ENCODE measurements around the gene SORBS1. TPM values are rescaled to one million over a fixed set of nuclear protein-coding genes. Genes with fewer than 3 reads are reported as not detected.

SORBS1 gene
- total RNA-seq: under 1 TPM; 0.56 to 0.74 TPM

GRCh38 chr10:95561177-95561863, at the start of gene SORBS1:
Gene SORBS1 (minus strand): TSS chr10:95561371. CDS start chr10:95441135, 120,236 bp downstream.
- Mint-ChIP-seq H3K27ac (peak within 1 kb of the TSS; percentile 92), H3K4me3 (peak within 1 kb of the TSS; percentile 99), H3K9me3 (no peaks in the 10 kb centered on the region), H3K4me1 (peaks cover 16% of the 10 kb centered on the region), H3K36me3 (ENCODE audit: low read depth) (no peaks in the 10 kb centered on the region), H3K27me3 (peaks cover 33% of the 10 kb centered on the region)
- peak; percentile 93 for DNase-seq
- CTCF ChIA-PET: no interaction called here
- POLR2A ChIA-PET: no interaction called here

GRCh38 chr10:95610727-95611126, 49.6 kb upstream of the SORBS1 start:
- no peaks in the 10 kb centered on the region for H3K9me3 Mint-ChIP-seq
- no peak overlapping the region for H3K4me3 Mint-ChIP-seq
- no peaks in the 10 kb centered on the region for H3K27me3 Mint-ChIP-seq
- ChIA-PET CTCF (interaction anchor here (1.0 kb wide), 1 partner anchor 29 kb away, joined by 4 read pairs; no protein-coding TSS in a partner anchor), POLR2A (no interaction called here)
- peaks cover 56% of the 10 kb centered on the region for H3K36me3 Mint-ChIP-seq (ENCODE audit: low read depth)
- no peaks in the 10 kb centered on the region for H3K4me1 Mint-ChIP-seq
- H3K27ac Mint-ChIP-seq: no peak overlapping the region
- no peak for DNase-seq

GRCh38 chr10:95606922-95607321, 45.8 kb upstream of the SORBS1 start:
- no peaks in the 10 kb centered on the region for H3K4me1 Mint-ChIP-seq
- no peak overlapping the region for H3K4me3 Mint-ChIP-seq
- peaks cover 35% of the 10 kb centered on the region for H3K36me3 Mint-ChIP-seq (ENCODE audit: low read depth)
- DNase-seq: no peak
- ChIA-PET CTCF (no interaction called here), POLR2A (no interaction called here)
- no peaks in the 10 kb centered on the region for H3K27me3 Mint-ChIP-seq
- no peaks in the 10 kb centered on the region for H3K9me3 Mint-ChIP-seq
- H3K27ac Mint-ChIP-seq: no peak overlapping the region

GRCh38 chr10:95605163-95605562, 44.0 kb upstream of the SORBS1 start:
- Mint-ChIP-seq H3K4me3 (no peak overlapping the region), H3K27me3 (no peaks in the 10 kb centered on the region), H3K36me3 (ENCODE audit: low read depth) (peaks cover 24% of the 10 kb centered on the region), H3K9me3 (no peaks in the 10 kb centered on the region), H3K27ac (no peak overlapping the region), H3K4me1 (no peaks in the 10 kb centered on the region)
- no peak for DNase-seq
- ChIA-PET CTCF (interaction anchor here (1.0 to 2.7 kb wide), 2 partner anchors 30 to 174 kb away, joined by 4 to 14 read pairs; no protein-coding TSS in a partner anchor), POLR2A (no interaction called here)

- CTCF ChIA-PET: interaction anchor here (0.6 to 2.7 kb wide), 6 partner anchors 10 to 751 kb away, joined by 3 to 14 read pairs (median 4); no protein-coding TSS in a partner anchor
- no peak for DNase-seq
- no peaks in the 10 kb centered on the region for H3K9me3 Mint-ChIP-seq
- H3K4me3 Mint-ChIP-seq: no peak overlapping the region
- H3K4me1 Mint-ChIP-seq: no peaks in the 10 kb centered on the region
- H3K27ac Mint-ChIP-seq: no peak overlapping the region
- POLR2A ChIA-PET: no interaction called here
- no peaks in the 10 kb centered on the region for H3K27me3 Mint-ChIP-seq
- peaks cover 21% of the 10 kb centered on the region for H3K36me3 Mint-ChIP-seq (ENCODE audit: low read depth)
These were observed 43.5 kb upstream of the SORBS1 start for GRCh38 chr10:95604630-95605029.

- POLR2A ChIA-PET: no interaction called here
- Mint-ChIP-seq H3K9me3 (no peaks in the 10 kb centered on the region), H3K27me3 (peaks cover 3% of the 10 kb centered on the region), H3K27ac (no peak overlapping the region), H3K4me1 (no peaks in the 10 kb centered on the region), H3K36me3 (ENCODE audit: low read depth) (peaks cover 11% of the 10 kb centered on the region), H3K4me3 (no peak overlapping the region)
- CTCF ChIA-PET: interaction anchor here (0.6 to 1.1 kb wide), 3 partner anchors 14 to 39 kb away, joined by 3 read pairs; no protein-coding TSS in a partner anchor
- no peak for DNase-seq
These were observed 41.2 kb upstream of the SORBS1 start for GRCh38 chr10:95602382-95602781.

GRCh38 chr10:95601116-95601719, 40.0 kb upstream of the SORBS1 start:
- H3K4me3 Mint-ChIP-seq: no peak overlapping the region
- ChIA-PET POLR2A (no interaction called here), CTCF (interaction anchor here (0.7 to 2.3 kb wide), 3 partner anchors 10 to 215 kb away, joined by 4 to 8 read pairs (median 5); no protein-coding TSS in a partner anchor)

GRCh38 chr10:95600158-95600557, 39.0 kb upstream of the SORBS1 start:
- CTCF ChIA-PET: interaction anchor here (1.0 to 2.3 kb wide), 3 partner anchors 9 to 169 kb away, joined by 3 to 8 read pairs (median 4); no protein-coding TSS in a partner anchor
- Mint-ChIP-seq H3K4me1 (no peaks in the 10 kb centered on the region), H3K9me3 (no peaks in the 10 kb centered on the region), H3K27me3 (peaks cover 14% of the 10 kb centered on the region), H3K27ac (no peak overlapping the region), H3K4me3 (no peak overlapping the region), H3K36me3 (ENCODE audit: low read depth) (peaks cover 1% of the 10 kb centered on the region)
- no peak for DNase-seq
- POLR2A ChIA-PET: no interaction called here

More at GRCh38 chr10:95601116-95601719, 40.0 kb upstream of the SORBS1 start:
- no peaks in the 10 kb centered on the region for H3K9me3 Mint-ChIP-seq
- H3K36me3 Mint-ChIP-seq (ENCODE audit: low read depth): peaks cover 6% of the 10 kb centered on the region
- no peak overlapping the region for H3K27ac Mint-ChIP-seq
- DNase-seq: peak; percentile 53
- H3K27me3 Mint-ChIP-seq: peaks cover 11% of the 10 kb centered on the region
- H3K4me1 Mint-ChIP-seq: no peaks in the 10 kb centered on the region

- DNase-seq: no peak
- Mint-ChIP-seq H3K4me1 (no peaks in the 10 kb centered on the region), H3K27ac (no peak overlapping the region), H3K9me3 (no peaks in the 10 kb centered on the region), H3K36me3 (ENCODE audit: low read depth) (no peaks in the 10 kb centered on the region), H3K27me3 (peaks cover 18% of the 10 kb centered on the region), H3K4me3 (no peak overlapping the region)
- ChIA-PET POLR2A (no interaction called here), CTCF (interaction anchor here (0.9 to 1.4 kb wide), 3 partner anchors 16 to 223 kb away, joined by 3 to 6 read pairs (median 3); no protein-coding TSS in a partner anchor)
These were observed 36.6 kb upstream of the SORBS1 start for GRCh38 chr10:95597788-95598187.

- CTCF ChIA-PET: interaction anchor here (0.5 to 1.2 kb wide), 2 partner anchors 11 to 1225 kb away, joined by 3 read pairs; no protein-coding TSS in a partner anchor
- Mint-ChIP-seq H3K4me1 (no peaks in the 10 kb centered on the region), H3K36me3 (ENCODE audit: low read depth) (no peaks in the 10 kb centered on the region)
These were observed 26.9 kb upstream of the SORBS1 start for GRCh38 chr10:95588025-95588424.

GRCh38 chr10:95579835-95580535, 18.8 kb upstream of the SORBS1 start:
- H3K4me1 Mint-ChIP-seq: no peaks in the 10 kb centered on the region
- no peak overlapping the region for H3K27ac Mint-ChIP-seq
- ChIA-PET POLR2A (no interaction called here), CTCF (interaction anchor here (0.9 kb wide), 1 partner anchor 10 kb away, joined by 4 read pairs; no protein-coding TSS in a partner anchor)
- H3K9me3 Mint-ChIP-seq: no peaks in the 10 kb centered on the region
- peaks cover 24% of the 10 kb centered on the region for H3K27me3 Mint-ChIP-seq
- H3K36me3 Mint-ChIP-seq (ENCODE audit: low read depth): no peaks in the 10 kb centered on the region
- no peak overlapping the region for H3K4me3 Mint-ChIP-seq
- DNase-seq: no peak

More at GRCh38 chr10:95588025-95588424, 26.9 kb upstream of the SORBS1 start:
- Mint-ChIP-seq H3K4me3 (no peak overlapping the region), H3K27me3 (peaks cover 5% of the 10 kb centered on the region), H3K9me3 (no peaks in the 10 kb centered on the region), H3K27ac (no peak overlapping the region)
- no peak for DNase-seq
- POLR2A ChIA-PET: no interaction called here

GRCh38 chr10:95579292-95579691, 18.1 kb upstream of the SORBS1 start:
- Mint-ChIP-seq H3K27me3 (peaks cover 26% of the 10 kb centered on the region), H3K9me3 (no peaks in the 10 kb centered on the region), H3K4me1 (no peaks in the 10 kb centered on the region), H3K4me3 (no peak overlapping the region), H3K36me3 (ENCODE audit: low read depth) (no peaks in the 10 kb centered on the region), H3K27ac (no peak overlapping the region)
- POLR2A ChIA-PET: no interaction called here
- no peak for DNase-seq
- CTCF ChIA-PET: no interaction called here

GRCh38 chr10:95578619-95579018, 17.4 kb upstream of the SORBS1 start:
- Mint-ChIP-seq H3K4me1 (no peaks in the 10 kb centered on the region), H3K4me3 (no peak overlapping the region), H3K27ac (no peak overlapping the region), H3K36me3 (ENCODE audit: low read depth) (no peaks in the 10 kb centered on the region), H3K9me3 (no peaks in the 10 kb centered on the region), H3K27me3 (peaks cover 32% of the 10 kb centered on the region)
- ChIA-PET POLR2A (no interaction called here), CTCF (interaction anchor here (1.1 kb wide), 1 partner anchor 12 kb away, joined by 3 read pairs; no protein-coding TSS in a partner anchor)
- DNase-seq: no peak

All from activated CD4-positive, alpha-beta T cell treated with anti-CD3 and anti-CD28 coated beads, Interleukin-2, amount 10 ng/mL, durations not matched to agents 7 days and 5 days (primary cell).